Right lobe of liver (tissue), 4 donors: ENCODE measurements around the gene XPO1.

ENCODE experiments used
- CTCF ChIP-seq, 4 donors: fragments of 200-600 bp in 3 of 4; fragments of 450-650 bp in 1 of 4; IDR thresholded peaks; one replicate each; pipeline versions ENCODE4 v1.5.1 to v1.8.0; 2016 to 2022; ENCODE audit warnings: antibody characterized with exemption in 4 of 4, mild to moderate bottlenecking in 2 of 4
- POLR2A ChIP-seq: fragments of 450-650 bp; IDR thresholded peaks from one replicate; pipeline ENCODE4 v1.6.1; 2017; ENCODE audit warnings: antibody characterized with exemption, mild to moderate bottlenecking
- donor health status: DM: no; HTN: no; CAD: no.
- donor health status: DM: no; HTN: no; CAD: no.
- donor health status: DM: no; HTN: yes; CAD: no.

- TF ChIP-seq CTCF (IDR thresholded peaks at IDR 0.05) = no peak
- TF ChIP-seq POLR2A = no peak
Observed at GRCh38 chr2:61549546-61549945, 11.4 kb upstream of the XPO1 start.
